ENCODE data around the gene CLSTN1.
A peak's percentile ranks its signal among the peaks of the same experiment; 100 is the strongest.
"Not testable (repeated sequence)": the region's sequence is repeated elsewhere in the genome, so short reads cannot be mapped to it uniquely, and the experiment has no call there.

CLSTN1 gene

GRCh38 chr1:9825093-9826074 is 1.6 kb upstream of the CLSTN1 start:
- peak; percentile 53 for DNase-seq

GRCh38 chr1:9824702-9825089 is 931 bp upstream of the CLSTN1 start:
- no peak for DNase-seq

DNA sequence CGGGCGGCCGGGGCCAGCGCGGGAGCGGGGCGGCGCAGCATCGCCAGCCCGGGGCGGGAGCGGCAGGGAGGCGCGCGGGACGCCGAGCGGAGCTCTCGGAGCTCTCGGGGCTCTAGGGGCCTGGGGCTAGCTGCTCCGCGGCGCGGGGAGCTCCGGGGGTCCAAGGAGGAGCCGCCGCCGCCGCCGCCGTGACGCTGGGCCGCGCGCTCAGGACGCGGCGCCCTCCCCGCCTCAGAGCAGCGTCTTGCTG is 147 bp downstream of the CLSTN1 start:
- DNase-seq, result no peak

DNA sequence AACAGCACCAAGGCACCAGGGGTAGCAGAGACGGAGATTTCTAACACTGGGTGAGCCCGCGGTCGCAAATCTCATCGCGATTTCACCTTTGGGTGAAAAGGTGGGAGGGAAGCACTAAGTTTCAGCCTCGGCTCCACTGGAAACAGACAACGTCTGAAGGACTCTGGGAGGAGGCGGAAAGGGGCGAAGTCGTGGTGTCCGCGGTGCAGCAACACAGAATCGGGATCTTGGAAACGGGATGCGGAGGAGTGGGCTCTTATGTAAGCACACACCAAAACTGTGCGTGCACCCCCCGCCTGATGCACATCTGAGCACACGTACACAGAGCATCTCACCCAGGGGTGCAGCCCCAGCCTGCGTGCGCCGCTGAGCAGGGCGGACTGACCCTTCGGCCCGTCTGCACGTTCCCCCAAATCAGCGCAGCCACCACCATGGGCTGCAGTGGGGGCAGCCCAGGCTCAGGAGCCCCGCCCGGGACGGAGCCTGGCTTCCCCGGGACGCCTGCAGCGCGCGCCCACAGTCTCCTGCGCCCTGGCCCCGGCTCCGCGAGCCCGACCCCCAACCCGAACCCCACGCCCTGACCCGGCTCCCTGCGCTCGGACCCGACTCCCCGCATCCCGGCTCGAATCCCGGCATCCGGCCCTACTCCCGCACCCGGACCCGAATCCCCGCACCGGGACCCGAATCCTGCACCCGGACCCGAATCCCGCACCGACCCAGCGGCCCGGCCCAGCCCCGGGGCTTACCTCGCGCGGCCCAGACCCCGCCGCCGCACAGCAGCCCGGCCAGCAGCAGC is 670 bp downstream of the CLSTN1 start:
- peak; percentile 11 for DNase-seq

- DNase-seq, result no peak
Measured at GRCh38 chr1:9822490-9822889, 1.3 kb downstream of the CLSTN1 start.

DNA sequence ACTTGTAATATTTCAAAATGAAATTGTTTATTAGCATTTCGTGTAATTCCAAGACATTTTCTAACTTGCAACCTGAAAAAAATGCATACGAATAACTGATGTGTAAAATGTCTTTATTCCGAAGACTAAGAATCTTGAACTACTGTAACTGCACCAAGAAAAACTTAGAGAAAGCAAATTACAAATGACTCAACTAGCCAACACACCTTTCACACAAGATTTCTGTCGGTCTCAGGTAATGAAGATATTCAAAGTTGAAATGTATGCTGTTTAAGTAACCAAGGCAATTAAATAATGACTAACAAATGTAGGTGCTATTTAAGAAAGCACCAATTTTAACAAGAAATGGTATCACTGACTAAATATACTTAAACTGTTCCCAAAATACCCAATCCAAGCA is 2.1 kb downstream of the CLSTN1 start:
- DNase-seq, result no peak

DNA sequence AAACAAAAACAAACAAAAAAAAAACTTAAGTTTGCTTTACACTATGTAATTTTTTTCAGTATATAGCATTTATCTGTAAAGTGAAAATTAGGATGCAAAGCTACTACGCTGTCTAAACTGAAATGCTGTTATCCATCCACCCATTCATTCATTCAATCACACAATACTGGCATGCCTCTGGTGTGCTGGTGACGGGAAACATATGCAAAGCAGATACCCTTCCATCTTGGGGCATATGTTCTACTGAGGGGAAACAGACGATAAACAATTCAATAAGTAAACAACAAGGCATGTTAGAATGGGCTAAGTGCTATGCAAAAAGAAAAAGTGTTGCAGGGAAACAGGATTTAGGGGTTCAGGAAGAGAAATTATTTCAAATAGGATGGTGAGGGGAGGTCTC is 3.2 kb downstream of the CLSTN1 start:
- no peak for DNase-seq

GRCh38 chr1:9817734-9818133 is 6.0 kb downstream of the CLSTN1 start:
- DNase-seq, result no peak

DNA sequence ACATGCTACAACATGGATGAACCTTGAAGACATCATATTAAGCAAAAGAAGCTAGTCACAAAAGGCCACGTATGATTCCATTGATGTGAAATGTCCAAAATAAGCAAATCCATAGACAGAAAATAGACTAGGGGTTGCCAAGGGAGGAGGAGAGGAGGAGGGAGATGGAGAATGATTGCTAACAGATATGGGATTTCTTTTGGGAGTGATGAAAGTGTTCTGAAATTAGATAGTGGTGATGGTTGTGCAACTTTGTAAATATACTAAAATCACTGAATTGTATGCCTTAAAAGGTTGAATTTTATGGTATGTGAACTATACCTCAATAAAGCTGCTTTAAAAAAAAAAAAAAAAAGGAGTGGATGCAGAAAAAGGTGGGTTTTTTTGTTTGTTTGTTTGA is 7.6 kb downstream of the CLSTN1 start:
- peak; percentile 28 for DNase-seq

DNA sequence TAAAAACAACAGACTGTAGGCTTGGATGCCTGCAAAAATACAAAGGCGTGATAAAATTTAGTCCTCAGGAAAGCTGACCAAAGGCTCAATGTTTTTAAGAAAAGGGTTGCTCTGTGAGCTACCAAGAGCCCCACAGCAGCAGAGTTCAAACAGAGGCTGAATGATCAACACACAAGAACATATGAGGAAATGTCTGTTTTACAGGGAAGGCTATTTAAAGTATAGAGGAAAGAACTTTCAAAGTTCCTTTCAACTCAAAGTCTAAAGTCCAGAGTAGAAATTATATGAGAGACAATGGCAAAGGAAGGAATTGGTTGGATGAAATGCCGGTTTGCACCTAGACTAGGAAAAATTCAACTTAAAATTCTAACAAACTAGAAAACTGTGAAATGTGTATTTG is 8.6 kb downstream of the CLSTN1 start:
- no peak for DNase-seq

GRCh38 chr1:9814619-9815018 is 9.1 kb downstream of the CLSTN1 start:
- no peak for DNase-seq

GRCh38 chr1:9811239-9811966 is 12.4 kb downstream of the CLSTN1 start:
- DNase-seq, result no peak

GRCh38 chr1:9809100-9809510 is 14.7 kb downstream of the CLSTN1 start:
- no peak for DNase-seq

DNA sequence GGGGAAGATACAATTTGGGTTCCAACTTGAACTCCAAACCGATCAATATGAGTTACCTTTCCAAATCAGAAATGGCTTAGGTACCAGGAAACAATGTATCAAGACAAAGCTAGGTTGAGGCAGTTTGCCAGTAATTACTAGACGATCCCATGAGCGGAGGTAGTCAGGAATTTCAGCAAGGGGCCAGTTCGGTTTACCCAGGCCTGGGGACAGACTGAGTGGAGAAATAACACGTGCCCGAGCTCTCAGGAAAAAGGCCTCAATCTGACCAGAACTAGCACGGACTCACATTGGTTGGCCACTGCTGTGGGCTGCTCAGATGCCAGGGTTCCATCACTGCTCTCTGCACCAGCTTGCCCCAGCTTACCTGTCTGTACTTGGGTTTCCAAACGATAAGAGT is 15.3 kb downstream of the CLSTN1 start:
- no peak for DNase-seq

- no peak for DNase-seq
Measured at GRCh38 chr1:9807541-9807940, 16.2 kb downstream of the CLSTN1 start.

GRCh38 chr1:9805972-9806371 is 17.8 kb downstream of the CLSTN1 start:
- not testable (repeated sequence) for DNase-seq

GRCh38 chr1:9805006-9805508 is 18.7 kb downstream of the CLSTN1 start:
- no peak for DNase-seq

GRCh38 chr1:9803003-9803918 is 20.5 kb downstream of the CLSTN1 start:
- not testable (repeated sequence) for DNase-seq

DNA sequence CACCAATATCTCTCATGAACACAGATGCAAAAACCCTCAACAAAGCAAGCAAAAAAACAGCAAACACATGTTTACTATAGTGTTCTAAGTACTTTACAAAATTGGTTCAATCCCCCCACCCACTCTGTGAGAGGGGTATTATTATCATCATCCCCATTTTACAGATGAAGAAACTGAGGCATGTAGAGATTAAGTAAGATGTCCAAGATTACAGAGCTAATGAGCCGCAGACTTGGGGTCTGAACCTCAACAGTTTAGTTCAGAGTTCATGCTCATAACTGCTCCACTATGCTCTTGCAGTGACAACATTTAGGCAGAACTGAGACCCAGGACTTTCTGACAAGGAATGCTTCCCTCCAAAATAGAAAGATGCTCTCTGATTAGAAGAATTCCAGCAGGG is 21.9 kb downstream of the CLSTN1 start:
- no peak for DNase-seq

- peak; percentile 48 for DNase-seq
Measured at GRCh38 chr1:9798236-9799130, 25.3 kb downstream of the CLSTN1 start.

DNA sequence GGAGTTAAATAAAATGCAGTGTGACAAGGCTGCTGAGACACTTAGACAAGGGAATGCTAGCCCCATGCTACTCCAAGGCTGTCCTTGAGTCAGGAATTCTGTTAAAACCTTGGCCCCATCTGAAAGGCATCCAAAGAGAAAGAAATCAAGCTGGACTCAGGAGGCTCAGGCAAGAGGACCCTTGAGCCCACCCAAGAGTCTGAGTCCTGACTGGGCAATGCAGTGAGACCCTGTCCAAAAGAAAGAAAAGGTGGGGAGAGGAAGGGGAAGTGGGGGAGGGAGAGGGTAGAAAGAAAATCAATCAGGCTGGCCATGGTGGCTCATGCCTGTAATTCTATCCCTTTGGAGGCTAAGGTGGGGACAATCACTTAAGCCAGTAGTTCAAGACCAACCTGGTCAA is 26.7 kb downstream of the CLSTN1 start:
- no peak for DNase-seq
